AG09309 (cell line): ENCODE data around the gene SIRT7.
A peak's percentile ranks its signal among the peaks of the same experiment; 100 is the strongest.

ENCODE experiments used
- DNase-seq: peaks from one replicate; pipeline ENCODE4 v3.0.0-alpha.2; 2010; ENCODE audit warnings: low read depth
- H3K4me3 ChIP-seq: 2 replicates; pipeline ENCODE4 v1.5.1; 2011; ENCODE audit warnings: mild to moderate bottlenecking, low read depth, low read length, moderate library complexity; ENCODE audit not compliant: control insufficient read depth
- CTCF ChIP-seq: IDR thresholded peaks from 2 replicates; pipeline ENCODE4 v1.5.1; 2011; ENCODE audit warnings: mild to moderate bottlenecking, low read depth, low read length, inconsistent platforms; ENCODE audit not compliant: insufficient read depth, control insufficient read depth; ENCODE audit errors: missing control alignments

SIRT7 gene

DNA sequence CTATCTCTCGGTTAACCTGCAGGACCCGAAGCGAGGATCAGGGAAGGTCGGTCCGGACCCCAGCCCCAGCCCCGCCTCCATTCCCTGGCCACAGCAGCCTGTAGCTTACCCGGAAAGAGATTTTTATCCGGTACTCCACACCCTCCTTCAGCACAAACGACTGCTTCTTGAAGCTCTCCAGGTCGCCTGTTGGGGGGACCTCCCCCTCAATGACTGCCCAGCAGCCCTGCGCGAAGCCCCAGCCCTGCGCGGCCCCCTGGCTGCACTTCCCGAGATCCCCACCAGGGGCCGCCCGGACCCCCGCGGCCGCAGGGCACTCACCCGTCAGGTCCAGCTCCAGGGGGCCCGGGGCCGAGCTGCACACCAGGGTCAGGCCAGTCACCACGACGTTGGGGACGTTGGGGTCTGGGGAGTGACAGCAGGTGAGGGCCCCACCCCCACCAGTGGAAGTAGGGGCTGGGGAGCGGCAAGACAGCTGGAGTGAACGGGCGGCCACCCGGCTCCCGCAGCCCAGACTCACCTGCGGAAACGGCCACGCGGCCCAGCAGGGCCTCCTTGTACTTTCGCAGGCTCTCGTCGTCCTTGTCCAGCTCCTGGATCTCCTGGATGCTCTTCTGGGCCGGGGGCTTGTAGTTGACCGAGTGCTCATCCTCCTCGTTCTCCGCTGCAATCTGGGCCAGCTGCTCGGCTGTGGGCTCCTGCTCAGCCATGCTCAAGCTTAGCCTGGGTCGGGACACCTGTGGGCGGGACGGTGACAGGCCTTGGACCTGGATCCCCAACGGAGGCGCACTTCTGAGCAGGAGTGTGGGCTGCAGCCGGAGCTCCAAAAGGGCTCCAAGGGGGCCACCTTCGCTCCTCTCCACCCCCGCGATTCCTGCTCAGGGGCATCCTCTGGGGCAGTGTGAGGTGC is 48.5 kb downstream of the SIRT7 start:
- peak; percentile 81 for TF ChIP-seq CTCF
- DNase-seq = no peak
- H3K4me3 ChIP-seq = peak overlapping the region; percentile 75

- H3K4me3 ChIP-seq = peak overlapping the region; percentile 75
- TF ChIP-seq CTCF = no peak
- peak; percentile 66 for DNase-seq
Observed at GRCh38 chr17:81868674-81869220, 49.2 kb downstream of the SIRT7 start.

GRCh38 chr17:81867991-81868673 is 49.8 kb downstream of the SIRT7 start:
- DNase-seq = no peak
- H3K4me3 ChIP-seq = no peak overlapping the region
- TF ChIP-seq CTCF = no peak

DNA sequence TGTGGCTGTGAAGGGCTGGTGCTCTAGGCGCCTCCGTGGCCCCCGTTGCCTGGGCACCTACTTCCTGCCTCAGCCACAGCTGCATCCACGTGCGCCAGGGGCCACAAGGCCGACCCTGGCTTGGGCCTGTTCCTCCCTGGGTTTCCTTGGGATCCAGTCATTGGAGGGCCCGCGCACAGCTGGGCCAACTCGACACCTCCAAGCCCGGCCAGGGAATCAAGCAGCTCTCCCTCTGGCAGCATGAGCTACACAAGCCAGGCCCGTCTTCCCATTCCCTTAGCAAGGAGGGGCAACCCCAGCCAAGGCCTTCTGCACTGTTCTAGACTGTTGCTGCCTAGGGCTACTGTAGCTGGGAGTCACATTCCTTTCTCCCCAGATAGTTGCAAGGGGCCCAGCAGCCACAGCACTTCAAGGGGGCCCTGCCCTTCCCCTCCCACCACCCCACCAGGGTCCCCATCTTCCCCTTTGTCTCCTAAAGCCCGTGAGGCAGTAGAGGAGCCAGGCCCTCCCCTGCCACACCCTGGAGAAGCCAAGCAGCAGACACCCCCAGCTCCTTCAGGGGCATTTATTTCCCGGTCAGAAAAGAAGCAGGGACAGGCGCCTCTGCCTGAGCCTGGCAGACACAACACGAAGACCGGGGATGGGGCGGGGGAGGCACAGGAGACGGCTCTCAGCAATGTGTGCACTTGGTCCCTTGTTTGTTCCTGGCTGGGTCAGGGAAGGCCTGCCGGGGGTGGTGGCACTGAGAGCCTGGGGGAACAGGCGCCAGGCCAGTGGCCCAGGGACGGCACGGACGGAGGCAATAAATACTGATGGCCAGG is 50.6 kb downstream of the SIRT7 start:
- H3K4me3 ChIP-seq = no peak overlapping the region
- TF ChIP-seq CTCF = no peak
- DNase-seq = no peak

- DNase-seq = no peak
- TF ChIP-seq CTCF = no peak
- H3K4me3 ChIP-seq = no peak overlapping the region
Observed at GRCh38 chr17:81866440-81867169, 51.4 kb downstream of the SIRT7 start.

GRCh38 chr17:81865733-81866439 is 52.1 kb downstream of the SIRT7 start:
- no peak overlapping the region for H3K4me3 ChIP-seq
- DNase-seq = no peak
- TF ChIP-seq CTCF = no peak
